MG63 (cell line): ENCODE data around the gene VWA8. TPM values are rescaled to one million over a fixed set of nuclear protein-coding genes. Genes with fewer than 3 reads are reported as not detected.
"Not testable (repeated sequence)": the region's sequence is repeated elsewhere in the genome, so short reads cannot be mapped to it uniquely, and the experiment has no call there.

Experiments
- DNase-seq: peaks from one replicate; pipeline ENCODE4 v3.0.0-alpha.2; 2020
- H3K27me3 ChIP-seq: fragments of 250-450 bp; sonication (Bioruptor Pico); 2 replicates; pipeline ENCODE4 v1.5.1; 2020; ENCODE audit warnings: mild to moderate bottlenecking, moderate library complexity
- H3K36me3 ChIP-seq: fragments of 250-450 bp; sonication (Bioruptor Pico); 2 replicates; pipeline ENCODE4 v1.5.1; 2020; ENCODE audit warnings: mild to moderate bottlenecking, moderate library complexity
- H3K4me3 ChIP-seq: fragments of 250-450 bp; sonication (Bioruptor Pico); 2 replicates; pipeline ENCODE4 v1.5.1; 2020; ENCODE audit warnings: mild to moderate bottlenecking, moderate library complexity
- H3K9me3 ChIP-seq: fragments of 250-450 bp; sonication (Bioruptor Pico); 2 replicates; pipeline ENCODE4 v1.5.1; 2020; ENCODE audit warnings: mild to moderate bottlenecking, moderate library complexity
- total RNA-seq: library from RNA; depleted of rRNA; stranded (reverse); fragments of >200 nt; shearing (Covaris generic); gene quantifications from 2 replicates; pipeline ENCODE4 v1.2.3, GENCODE V29; 2014; ENCODE audit warnings: low replicate concordance

Gene VWA8
- total RNA-seq, 1 experiment from 2014 or later, result 10.5 TPM

DNA sequence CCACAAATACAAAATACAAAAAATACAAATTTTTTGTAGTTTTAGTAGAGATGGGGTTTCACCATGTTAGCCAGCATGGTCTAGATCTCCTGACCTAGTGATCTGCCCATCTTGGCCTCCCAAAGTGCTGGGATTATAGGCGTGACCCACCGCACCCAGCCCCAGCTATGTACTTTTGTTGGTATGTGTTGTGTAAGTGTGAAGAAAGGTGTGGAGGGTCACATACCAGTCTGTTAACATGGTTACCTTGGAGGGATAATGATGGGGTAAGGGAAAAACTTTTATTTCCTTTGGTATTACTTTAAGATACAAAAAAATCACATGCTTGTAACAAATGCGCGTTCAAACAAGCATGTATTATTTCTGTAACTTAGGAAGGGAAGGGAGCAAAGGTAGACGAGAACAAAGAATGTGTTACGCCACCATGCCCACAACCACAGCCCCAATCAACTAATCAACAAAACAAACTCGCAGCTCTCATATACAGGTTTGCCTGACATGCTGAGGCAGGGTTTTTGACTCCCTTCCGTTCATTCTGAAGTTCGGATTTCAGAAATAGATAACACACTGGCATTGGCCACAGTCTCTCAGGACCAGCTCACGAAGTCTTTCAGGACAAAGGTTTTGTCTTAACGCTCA is 13.5 kb upstream of the VWA8 start:
- no peak for DNase-seq
- Histone ChIP-seq H3K9me3 (no peaks in the 10 kb centered on the region), H3K36me3 (no peaks in the 10 kb centered on the region), H3K27me3 (no peaks in the 10 kb centered on the region), H3K4me3 (no peak overlapping the region)

DNA sequence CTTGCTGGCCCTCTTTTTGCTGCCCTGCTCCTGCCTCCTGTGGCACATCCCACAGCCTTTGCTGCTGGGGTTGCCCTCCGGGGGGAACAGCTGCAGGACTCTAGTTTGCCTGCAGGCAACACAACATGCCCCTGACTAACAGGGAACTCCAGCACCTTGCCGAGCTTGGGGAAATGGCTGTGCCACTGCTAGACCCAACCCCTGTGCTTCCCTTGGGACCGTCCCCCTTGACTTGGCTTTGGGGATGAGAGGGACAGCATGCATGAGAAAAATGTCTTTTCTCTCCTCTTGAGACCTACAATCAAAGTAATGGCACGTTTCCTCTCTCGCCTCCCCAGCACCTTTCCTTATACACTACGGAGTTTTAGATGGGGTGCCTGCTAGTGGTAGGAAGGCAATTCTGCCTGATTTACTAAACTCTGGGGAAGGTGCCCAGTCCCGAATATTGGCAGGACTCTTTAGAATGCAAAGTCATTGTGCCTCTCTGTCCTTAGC is 12.4 kb upstream of the VWA8 start:
- DNase-seq, result no peak
- Histone ChIP-seq H3K36me3 (no peaks in the 10 kb centered on the region), H3K27me3 (no peaks in the 10 kb centered on the region), H3K4me3 (no peak overlapping the region), H3K9me3 (no peaks in the 10 kb centered on the region)

DNA sequence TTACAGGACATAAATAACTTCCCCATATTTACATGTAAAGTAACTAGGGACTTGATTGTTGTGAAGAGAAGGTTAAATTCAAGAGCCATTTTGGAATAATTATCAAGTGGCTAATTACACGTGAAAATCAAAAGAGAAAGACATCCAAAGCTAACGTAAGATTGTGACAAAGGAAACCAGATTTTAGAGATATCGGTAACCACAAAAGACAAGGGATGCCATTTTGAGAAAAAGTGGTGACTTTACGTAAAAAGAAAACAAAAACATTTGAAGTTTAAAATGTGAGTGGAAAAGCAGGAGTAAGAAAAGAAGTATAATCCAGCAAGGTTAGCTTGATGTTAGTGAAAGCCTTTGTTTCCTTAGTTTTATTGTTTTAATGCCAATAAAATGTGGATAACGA is 10.9 kb upstream of the VWA8 start:
- Histone ChIP-seq H3K9me3 (no peaks in the 10 kb centered on the region), H3K27me3 (no peaks in the 10 kb centered on the region)
- no peak for DNase-seq

DNA sequence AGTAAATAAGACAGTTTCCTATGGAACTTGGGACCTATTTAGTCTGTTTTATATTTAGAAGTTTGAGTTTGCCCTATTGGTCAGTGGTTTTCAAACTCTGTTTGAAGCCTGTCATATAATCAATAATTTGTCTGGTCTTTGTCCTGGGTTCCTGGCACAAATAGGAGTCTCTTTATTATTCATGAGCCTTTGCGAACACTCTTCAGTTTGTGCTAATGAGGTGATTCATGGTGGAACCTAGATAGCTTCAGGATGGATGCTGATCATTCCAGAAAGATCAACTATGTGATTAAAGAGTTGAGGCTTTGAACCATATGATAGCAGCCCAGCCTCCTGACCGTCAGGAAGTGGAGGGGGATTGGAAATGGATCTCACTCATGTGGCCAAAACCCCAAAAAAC is 10.0 kb upstream of the VWA8 start:
- DNase-seq, result no peak
- H3K4me3 ChIP-seq, result no peak overlapping the region
- H3K9me3 ChIP-seq, result no peaks in the 10 kb centered on the region

More for the DNA sequence above, 10.9 kb upstream of the VWA8 start:
- Histone ChIP-seq H3K4me3 (no peak overlapping the region), H3K36me3 (no peaks in the 10 kb centered on the region)

DNA sequence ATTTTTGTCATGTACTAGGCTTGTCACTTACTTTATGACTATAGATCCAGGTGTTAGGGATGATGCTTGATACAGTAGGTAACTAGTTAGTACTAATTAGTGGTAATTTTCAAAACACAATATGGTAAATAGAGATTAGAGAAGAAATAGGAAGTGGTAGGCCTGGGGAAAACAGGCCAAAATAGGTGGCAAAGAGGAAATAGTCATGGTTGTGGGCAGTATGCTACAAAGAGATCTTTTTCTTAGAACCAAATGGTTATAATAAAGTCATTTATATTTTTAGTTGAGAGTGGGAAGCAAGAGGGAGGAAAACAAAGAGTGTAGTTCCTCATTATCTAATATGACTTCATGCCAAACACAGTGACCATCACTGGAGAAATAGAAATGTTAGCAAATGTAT is 9.1 kb upstream of the VWA8 start:
- Histone ChIP-seq H3K27me3 (no peaks in the 10 kb centered on the region), H3K36me3 (no peaks in the 10 kb centered on the region), H3K4me3 (no peak overlapping the region), H3K9me3 (no peaks in the 10 kb centered on the region)
- no peak for DNase-seq

More for the DNA sequence above, 10.0 kb upstream of the VWA8 start:
- Histone ChIP-seq H3K27me3 (no peaks in the 10 kb centered on the region), H3K36me3 (no peaks in the 10 kb centered on the region)

DNA sequence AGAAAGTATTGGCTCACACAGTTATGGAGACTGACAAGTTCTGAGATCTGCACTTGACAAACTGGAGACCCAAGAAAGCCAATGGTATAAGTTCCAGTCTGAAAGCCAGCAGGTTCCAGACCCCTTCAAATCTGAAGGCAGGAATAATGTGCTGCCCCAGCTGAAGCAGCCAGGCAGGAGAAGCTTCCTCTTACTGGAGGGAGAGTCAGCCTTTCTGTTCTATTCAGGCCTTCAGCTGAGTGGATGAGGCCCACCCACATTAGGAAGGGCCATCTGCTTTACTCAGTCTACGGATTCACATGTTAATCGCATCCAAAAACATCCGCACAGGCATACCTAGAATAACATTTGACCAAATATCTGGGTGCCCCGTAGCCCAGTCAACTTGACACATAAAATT is 8.2 kb upstream of the VWA8 start:
- no peak for DNase-seq
- Histone ChIP-seq H3K36me3 (no peaks in the 10 kb centered on the region), H3K4me3 (no peak overlapping the region), H3K9me3 (no peaks in the 10 kb centered on the region), H3K27me3 (no peaks in the 10 kb centered on the region)

DNA sequence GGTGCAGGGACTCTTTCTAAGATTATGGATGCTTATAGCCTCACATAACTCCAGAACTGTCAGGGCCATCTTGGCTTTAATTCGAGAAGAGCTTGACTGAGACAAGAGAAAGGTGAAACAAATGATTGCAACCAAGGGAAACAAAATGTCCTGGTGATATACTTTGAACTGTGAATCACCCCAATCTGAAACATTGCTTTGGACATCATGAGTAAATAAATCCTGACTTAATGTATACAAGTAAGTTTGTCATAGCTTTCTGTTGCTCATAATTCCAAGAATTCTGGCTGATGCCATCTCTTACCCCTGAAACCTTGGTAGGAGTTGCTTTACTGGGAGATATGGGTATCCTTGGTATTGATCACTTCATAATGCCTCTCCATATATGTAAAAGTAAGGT is 5.8 kb upstream of the VWA8 start:
- no peaks in the 10 kb centered on the region for H3K9me3 ChIP-seq
- DNase-seq, result no peak
- no peaks in the 10 kb centered on the region for H3K36me3 ChIP-seq
- no peak overlapping the region for H3K4me3 ChIP-seq
- H3K27me3 ChIP-seq, result no peaks in the 10 kb centered on the region

DNA sequence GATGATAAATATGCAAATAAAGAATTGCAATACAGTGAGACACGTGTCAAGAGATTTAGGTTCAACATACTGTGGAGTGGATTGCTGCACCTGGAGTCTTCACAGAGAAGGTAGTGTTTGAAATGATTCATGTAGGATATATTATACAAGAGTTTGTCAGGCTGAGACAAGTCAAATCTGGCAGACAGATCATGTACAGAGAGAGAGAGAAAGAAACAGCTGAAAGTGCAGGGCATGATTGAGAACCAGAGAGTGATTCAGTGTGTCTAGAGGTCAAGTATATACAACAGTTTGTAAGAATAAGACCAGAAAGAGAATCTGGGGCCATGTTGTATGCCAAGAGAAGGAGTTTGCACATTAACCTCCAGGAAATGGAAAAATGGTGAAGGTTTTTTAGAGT is 2.1 kb upstream of the VWA8 start:
- H3K4me3 ChIP-seq, result no peak overlapping the region
- H3K36me3 ChIP-seq, result no peaks in the 10 kb centered on the region
- no peaks in the 10 kb centered on the region for H3K27me3 ChIP-seq
- no peak for DNase-seq
- H3K9me3 ChIP-seq, result no peaks in the 10 kb centered on the region

DNA sequence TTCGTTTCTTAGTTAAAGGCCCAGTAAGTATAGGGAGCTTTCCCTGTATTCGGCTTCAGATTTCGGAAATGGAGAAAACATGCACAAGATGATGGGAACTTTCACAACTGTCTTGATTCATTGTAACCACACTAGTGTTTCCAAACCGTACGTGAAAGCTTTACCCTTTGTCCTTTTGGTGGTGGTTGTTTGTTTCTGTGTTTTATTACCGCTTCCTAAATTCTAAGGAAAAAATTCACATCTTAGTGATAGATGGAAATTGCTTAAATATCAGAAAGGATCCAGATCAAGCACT is 504 bp upstream of the VWA8 start:
- H3K9me3 ChIP-seq, result no peaks in the 10 kb centered on the region
- H3K4me3 ChIP-seq, result peak overlapping the region; percentile 65
- no peaks in the 10 kb centered on the region for H3K36me3 ChIP-seq
- DNase-seq, result no peak
- no peaks in the 10 kb centered on the region for H3K27me3 ChIP-seq

DNA sequence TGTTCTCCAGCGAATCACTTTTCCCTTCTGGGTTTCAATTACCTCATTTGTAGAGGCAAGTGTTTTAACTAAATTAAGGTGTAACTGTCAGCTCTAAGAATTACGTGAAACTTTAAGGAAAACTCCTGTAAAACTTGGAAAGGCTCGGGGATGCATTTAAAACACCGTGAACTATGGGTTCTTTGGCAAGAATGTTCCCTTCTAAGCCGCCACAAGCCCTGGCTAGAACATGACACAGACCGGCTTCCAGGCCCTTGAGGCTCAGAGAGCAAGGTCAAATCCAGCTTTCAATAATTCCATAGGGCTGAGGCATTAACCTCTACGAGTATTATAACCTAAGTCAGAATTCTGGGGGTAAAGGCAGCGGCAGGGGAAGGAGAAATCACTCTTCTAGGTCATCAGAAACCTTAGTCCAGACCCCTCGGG is 685 bp downstream of the VWA8 start:
- no peaks in the 10 kb centered on the region for H3K9me3 ChIP-seq
- H3K4me3 ChIP-seq, result peak overlapping the region; percentile 65
- DNase-seq, result peak; percentile 25
- no peaks in the 10 kb centered on the region for H3K27me3 ChIP-seq
- 0 out of 2 replicates have a peak, but pooled peaks cover 3% of the 10 kb centered on the region for H3K36me3 ChIP-seq

DNA sequence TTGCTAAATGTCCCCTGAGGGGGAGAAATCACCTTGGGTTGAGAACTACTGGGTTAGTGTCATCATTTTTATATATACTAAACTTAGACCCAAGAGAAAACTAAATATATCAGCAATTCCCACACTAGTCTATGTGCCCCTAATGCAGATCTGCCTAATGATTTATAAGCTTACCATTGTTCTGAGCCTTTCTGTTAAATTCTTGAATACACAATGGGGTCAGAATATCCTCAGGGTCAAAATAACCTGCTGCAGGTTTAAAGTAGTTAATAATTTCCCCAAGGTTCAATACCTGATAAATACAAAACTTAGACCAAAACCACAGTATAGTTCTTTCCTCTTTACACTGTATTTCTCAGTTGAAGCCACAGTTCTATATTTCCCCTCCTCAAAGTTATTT is 4.6 kb downstream of the VWA8 start:
- DNase-seq, result no peak
- no peaks in the 10 kb centered on the region for H3K9me3 ChIP-seq
- H3K4me3 ChIP-seq, result no peak overlapping the region
- H3K27me3 ChIP-seq, result no peaks in the 10 kb centered on the region
- H3K36me3 ChIP-seq, result 0 out of 2 replicates have a peak, but pooled peaks cover 3% of the 10 kb centered on the region

DNA sequence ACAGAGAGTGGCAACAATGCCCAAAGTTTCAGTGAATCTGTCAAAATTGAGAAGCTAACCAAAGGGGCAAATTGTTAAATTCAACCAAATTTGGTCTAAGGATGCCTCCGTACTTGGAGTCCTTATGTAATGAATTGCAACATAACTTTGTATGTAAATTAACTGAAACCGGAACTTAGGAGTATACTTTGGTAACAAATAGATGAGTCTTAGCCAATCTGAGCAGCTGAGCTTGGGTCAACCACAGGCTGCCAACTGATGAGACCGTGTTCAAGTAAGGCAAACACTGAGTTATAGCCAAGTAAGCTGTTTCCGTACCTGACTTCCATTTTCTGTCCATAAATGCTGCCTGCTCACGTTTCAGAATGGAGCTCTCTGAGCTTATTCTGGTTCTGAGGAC is 5.3 kb downstream of the VWA8 start:
- H3K27me3 ChIP-seq, result no peaks in the 10 kb centered on the region
- no peak overlapping the region for H3K4me3 ChIP-seq
- peaks cover 3% of the 10 kb centered on the region; the same call in 1 of the 2 replicates for H3K36me3 ChIP-seq
- no peak for DNase-seq
- H3K9me3 ChIP-seq, result no peaks in the 10 kb centered on the region

DNA sequence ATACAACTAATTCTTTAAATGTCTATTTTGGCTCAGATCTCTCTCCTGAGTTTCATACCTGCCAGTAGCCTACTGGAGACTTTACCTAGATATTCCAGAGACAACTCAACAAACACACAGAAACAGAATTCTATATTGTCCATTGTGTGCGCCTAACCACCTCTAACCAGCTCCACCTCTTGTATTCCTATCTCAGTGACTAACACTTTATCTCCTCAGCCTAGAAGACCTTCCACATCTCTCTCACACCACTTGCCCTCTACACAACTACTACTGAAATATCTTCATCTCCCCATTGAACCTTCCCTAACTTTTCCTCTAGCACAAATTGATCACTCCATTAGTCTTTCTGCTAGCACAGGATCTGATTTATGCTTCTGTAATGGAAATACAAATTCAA is 6.7 kb downstream of the VWA8 start:
- no peaks in the 10 kb centered on the region for H3K27me3 ChIP-seq
- no peaks in the 10 kb centered on the region for H3K9me3 ChIP-seq
- no peak overlapping the region for H3K4me3 ChIP-seq
- DNase-seq, result no peak
- H3K36me3 ChIP-seq, result peaks cover 3% of the 10 kb centered on the region

DNA sequence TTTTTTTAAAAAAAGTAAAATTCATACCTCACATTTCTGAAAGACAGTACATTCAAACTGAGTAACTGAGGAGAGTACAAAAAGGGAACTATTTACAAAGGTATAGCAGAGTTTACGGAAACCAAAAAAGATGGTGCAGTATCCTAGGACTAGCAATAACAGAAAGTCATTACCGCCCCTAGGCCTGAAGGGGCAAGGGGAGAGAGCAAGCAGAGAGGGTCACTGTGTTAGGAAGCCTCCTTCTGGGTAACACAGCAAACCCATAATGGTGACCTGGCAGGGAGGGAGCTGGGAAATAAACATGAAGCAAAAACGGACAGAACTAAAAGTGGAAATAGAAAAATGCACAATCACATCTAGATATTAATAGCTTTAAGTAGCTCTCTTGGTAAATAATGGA is 8.2 kb downstream of the VWA8 start:
- no peak for DNase-seq
- H3K9me3 ChIP-seq, result peaks cover 4% of the 10 kb centered on the region
- no peaks in the 10 kb centered on the region for H3K27me3 ChIP-seq
- H3K4me3 ChIP-seq, result no peak overlapping the region
- H3K36me3 ChIP-seq, result peaks cover 13% of the 10 kb centered on the region

DNA sequence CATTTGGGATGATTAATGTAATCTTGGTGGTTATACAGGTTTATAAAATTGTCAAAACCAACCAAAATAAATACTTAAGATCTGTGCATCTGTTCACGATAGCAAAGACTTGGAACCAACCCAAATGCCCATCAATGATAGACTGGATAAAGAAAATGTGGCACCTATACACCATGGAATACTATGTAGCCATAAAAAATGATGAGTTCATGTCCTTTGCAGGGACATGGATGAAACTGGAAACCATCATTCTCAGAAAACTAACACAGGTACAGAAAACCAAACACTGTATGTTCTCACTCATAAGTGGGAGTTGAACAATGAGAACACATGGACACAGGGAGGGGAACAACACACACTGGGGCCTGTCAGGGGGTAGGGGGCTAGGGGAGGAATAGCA is 11.8 kb downstream of the VWA8 start:
- DNase-seq, H3K27me3 ChIP-seq: not testable (repeated sequence)

DNA sequence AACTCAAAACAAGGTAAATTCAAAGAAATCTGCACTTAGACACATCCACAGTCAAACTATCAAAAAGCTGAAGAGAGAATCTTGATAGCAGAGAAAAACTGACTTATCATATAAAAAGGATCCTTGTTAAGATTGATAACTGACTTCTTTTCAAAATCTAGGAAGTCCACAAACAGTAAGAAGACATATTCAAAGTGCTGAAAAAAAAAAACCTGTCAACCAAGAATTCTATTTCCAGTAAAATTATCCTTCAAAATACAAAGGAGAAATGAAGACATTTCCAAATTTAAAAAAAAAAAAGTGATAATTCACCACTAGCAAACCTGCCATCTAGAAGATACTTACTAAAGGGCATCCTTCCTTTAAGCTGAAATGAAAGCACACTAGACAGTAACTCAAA is 15.0 kb downstream of the VWA8 start:
- no peak for DNase-seq
- no peaks in the 10 kb centered on the region for H3K27me3 ChIP-seq
- peaks cover 11% of the 10 kb centered on the region for H3K9me3 ChIP-seq
- peaks cover 29% of the 10 kb centered on the region for H3K36me3 ChIP-seq
- H3K4me3 ChIP-seq, result no peak overlapping the region

More for the DNA sequence above, 11.8 kb downstream of the VWA8 start:
- peaks cover 11% of the 10 kb centered on the region for H3K9me3 ChIP-seq
- not testable (repeated sequence) for H3K4me3 ChIP-seq
- H3K36me3 ChIP-seq, result peaks cover 25% of the 10 kb centered on the region

DNA sequence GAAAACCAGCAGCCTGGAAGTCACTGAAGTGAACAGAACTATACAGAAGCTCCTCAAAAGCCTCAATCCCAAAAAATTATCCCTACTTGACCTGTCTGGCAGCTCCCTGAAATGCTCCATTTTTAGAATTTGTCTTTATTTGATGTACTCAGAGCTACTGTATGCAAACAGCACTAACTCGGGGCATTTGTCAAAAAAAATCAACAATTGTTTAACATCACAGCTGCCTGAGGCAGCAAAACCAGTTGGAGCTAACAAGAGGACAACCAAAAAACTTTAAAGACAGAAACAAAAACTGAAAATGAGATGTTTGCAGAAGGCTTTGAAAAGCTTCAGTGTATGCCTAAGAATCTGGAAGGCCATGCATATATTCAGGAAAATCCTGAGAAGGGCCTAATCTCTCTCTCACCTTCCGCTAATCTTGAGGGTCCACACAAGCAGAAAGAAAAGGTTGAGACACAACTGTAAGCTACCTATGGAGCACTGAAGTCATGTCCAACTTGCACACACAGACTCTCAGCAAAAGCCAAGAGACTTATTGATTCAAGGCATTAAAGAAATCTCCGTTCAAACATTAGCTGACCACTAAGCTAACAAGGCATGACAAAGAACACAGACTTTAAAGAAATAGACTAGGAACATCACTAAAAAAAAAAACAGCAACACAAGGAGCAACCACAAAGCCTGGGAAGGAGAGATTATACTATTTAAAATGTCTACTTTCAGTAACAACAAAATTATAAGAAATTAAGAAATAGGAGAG is 16.1 kb downstream of the VWA8 start:
- peaks cover 29% of the 10 kb centered on the region for H3K36me3 ChIP-seq
- DNase-seq, result no peak
- no peaks in the 10 kb centered on the region for H3K27me3 ChIP-seq
- H3K9me3 ChIP-seq, result peaks cover 11% of the 10 kb centered on the region
- no peak overlapping the region for H3K4me3 ChIP-seq

DNA sequence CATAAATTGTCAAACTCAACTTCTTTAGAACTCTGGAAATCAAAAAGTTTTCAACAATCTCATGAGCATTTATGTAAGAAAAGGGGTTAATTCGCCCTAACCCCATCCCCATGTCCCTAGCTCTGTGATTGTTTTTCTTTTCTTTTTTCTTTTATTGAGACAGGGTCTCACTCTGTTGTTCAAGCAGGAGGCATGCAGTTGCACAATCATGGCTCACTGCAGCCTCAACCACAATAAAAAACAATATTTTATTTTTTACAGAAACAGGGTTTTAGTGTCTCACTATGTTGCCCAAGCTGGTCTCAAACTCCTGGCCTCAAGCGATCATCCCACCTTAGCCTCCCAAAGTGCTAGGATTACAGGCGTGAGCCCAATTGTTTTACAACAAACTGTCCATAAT is 16.7 kb downstream of the VWA8 start:
- DNase-seq, result no peak
- H3K4me3 ChIP-seq, result no peak overlapping the region
- peaks cover 11% of the 10 kb centered on the region for H3K9me3 ChIP-seq
- no peaks in the 10 kb centered on the region for H3K27me3 ChIP-seq
- peaks cover 29% of the 10 kb centered on the region for H3K36me3 ChIP-seq
